RWPE2 (cell line): ENCODE results near the gene PRKG1.
A peak's percentile ranks its signal among the peaks of the same experiment; 100 is the strongest.

ENCODE experiments used
- ATAC-seq: fragments of 200-7000 bp; cut with Tn5 transposase; 3 replicates; pipeline ENCODE4 v1.9.1; 2021; ENCODE audit warnings: low read depth
- DNase-seq: peaks from one replicate; pipeline ENCODE4 v3.0.0-alpha.2; 2020; ENCODE audit warnings: low spot score
- H3K27ac ChIP-seq: fragments of 450-650 bp; 2 replicates; pipeline ENCODE4 v1.5.1; 2017; ENCODE audit warnings: mild to moderate bottlenecking; ENCODE audit not compliant: poor library complexity, severe bottlenecking
- H3K27me3 ChIP-seq: fragments of 250-450 bp; sonication (Bioruptor Pico); 2 replicates; pipeline ENCODE4 v1.5.1; 2021; ENCODE audit warnings: mild to moderate bottlenecking, moderate library complexity; ENCODE audit not compliant: insufficient read depth, poor library complexity, severe bottlenecking
- H3K36me3 ChIP-seq: fragments of 250-450 bp; sonication (Bioruptor Pico); 2 replicates; pipeline ENCODE4 v1.5.1; 2020; ENCODE audit warnings: low read depth, mild to moderate bottlenecking, moderate library complexity
- H3K4me1 ChIP-seq: fragments of 250-450 bp; sonication (Bioruptor Pico); 2 replicates; pipeline ENCODE4 v1.5.1; 2021; ENCODE audit warnings: mild to moderate bottlenecking, moderate library complexity; ENCODE audit not compliant: insufficient read depth, poor library complexity, severe bottlenecking
- H3K4me3 ChIP-seq: fragments of 250-450 bp; sonication (Bioruptor Pico); 2 replicates; pipeline ENCODE4 v1.5.1; 2021; ENCODE audit warnings: mild to moderate bottlenecking, moderate library complexity; ENCODE audit not compliant: severe bottlenecking
- H3K9me3 ChIP-seq: fragments of 250-450 bp; sonication (Bioruptor Pico); 2 replicates; pipeline ENCODE4 v1.5.1; 2021; ENCODE audit warnings: mild to moderate bottlenecking, moderate library complexity; ENCODE audit not compliant: severe bottlenecking
- TF ChIP-seq, protein P1 (sequence below): fragments of 450-650 bp; IDR thresholded peaks from one replicate; pipeline ENCODE4 v1.5.1; 2017; ENCODE audit warnings: mild to moderate bottlenecking, moderate library complexity; ENCODE audit not compliant: poor library complexity, severe bottlenecking

Gene PRKG1

DNA sequence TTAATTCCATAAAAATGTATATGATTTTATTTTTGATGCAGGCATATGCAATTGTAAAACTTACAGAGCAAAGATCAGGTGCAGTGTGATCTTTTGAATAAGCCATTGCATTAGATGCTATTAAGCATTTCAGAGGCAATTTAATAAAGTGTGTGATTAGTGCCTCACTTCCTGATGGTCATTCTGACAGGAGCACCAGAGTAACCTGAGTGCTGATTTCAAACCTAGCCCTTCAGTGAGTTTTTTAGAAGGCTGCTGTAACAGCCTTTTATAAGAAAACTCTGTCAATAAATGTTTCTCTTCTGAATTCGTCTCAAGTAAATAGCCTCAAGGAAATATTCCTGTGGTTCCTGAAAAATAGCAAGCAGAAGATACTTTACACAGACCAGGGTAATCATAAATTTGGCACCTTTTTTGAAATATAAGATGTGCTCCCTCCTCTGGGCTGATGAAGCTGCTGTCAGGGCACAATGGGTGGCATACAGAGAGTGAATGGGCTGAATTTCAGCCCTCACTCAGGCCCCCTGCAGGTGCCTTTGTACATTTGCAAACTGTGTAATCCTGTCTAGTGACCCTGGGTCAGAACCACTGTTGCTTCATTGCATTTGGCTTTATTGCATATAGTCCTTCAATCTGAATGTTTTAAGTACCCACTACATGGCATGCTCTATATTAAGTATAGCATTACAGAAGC is 818.8 kb downstream of the PRKG1 start:
- ATAC-seq (no peak), DNase-seq (no peak)
- Histone ChIP-seq H3K36me3 (no peaks in the 10 kb centered on the region), H3K4me3 (no peak overlapping the region), H3K27me3 (no peaks in the 10 kb centered on the region), H3K9me3 (no peaks in the 10 kb centered on the region), H3K4me1 (no peaks in the 10 kb centered on the region), H3K27ac (no peak overlapping the region)
- TF ChIP-seq, protein P1, sequence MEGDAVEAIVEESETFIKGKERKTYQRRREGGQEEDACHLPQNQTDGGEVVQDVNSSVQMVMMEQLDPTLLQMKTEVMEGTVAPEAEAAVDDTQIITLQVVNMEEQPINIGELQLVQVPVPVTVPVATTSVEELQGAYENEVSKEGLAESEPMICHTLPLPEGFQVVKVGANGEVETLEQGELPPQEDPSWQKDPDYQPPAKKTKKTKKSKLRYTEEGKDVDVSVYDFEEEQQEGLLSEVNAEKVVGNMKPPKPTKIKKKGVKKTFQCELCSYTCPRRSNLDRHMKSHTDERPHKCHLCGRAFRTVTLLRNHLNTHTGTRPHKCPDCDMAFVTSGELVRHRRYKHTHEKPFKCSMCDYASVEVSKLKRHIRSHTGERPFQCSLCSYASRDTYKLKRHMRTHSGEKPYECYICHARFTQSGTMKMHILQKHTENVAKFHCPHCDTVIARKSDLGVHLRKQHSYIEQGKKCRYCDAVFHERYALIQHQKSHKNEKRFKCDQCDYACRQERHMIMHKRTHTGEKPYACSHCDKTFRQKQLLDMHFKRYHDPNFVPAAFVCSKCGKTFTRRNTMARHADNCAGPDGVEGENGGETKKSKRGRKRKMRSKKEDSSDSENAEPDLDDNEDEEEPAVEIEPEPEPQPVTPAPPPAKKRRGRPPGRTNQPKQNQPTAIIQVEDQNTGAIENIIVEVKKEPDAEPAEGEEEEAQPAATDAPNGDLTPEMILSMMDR = no peak

DNA sequence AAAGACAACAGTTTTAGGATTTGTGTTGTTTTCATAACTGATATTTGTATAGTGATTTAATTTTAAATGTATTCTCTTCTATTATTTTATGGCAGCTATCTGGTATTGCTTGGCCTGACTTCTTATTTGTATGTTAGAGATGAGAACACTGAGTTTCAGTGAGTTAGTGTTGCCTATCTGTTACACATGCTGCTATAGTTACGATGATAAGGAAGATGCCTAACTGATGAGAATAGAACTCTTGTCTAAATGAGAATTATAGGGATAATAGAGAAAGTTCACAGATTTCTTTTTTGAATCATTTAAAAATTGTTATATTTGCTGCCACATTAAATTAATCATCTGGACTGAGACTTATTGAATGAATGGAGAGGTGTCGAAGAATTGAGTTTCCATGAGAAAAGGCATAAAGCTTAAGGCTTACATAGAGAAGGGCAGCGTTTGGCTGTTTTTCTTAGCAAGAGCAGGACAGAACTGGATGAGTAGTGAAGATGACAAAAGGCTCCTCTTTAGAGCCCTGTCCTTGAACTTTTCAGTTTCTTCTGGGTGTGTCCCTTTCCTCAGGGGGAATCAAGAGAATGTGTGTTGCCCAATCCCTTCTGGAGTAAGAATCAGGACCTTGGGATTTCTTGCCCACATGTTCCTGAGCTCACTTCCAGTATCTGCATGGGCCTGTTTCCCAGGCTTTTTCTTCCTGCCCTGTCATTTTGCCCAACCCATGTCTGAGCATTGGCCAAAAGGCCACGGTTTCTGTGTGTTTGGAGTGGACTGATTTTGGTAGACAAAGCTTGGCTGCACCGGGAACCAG is 820.7 kb downstream of the PRKG1 start:
- TF ChIP-seq, protein P1 = no peak
- no peaks in the 10 kb centered on the region for H3K9me3 ChIP-seq
- no peaks in the 10 kb centered on the region for H3K4me1 ChIP-seq
- H3K27ac ChIP-seq = no peak overlapping the region
- no peaks in the 10 kb centered on the region for H3K36me3 ChIP-seq
- no peak for DNase-seq
- no peaks in the 10 kb centered on the region for H3K27me3 ChIP-seq
- no peak overlapping the region for H3K4me3 ChIP-seq
- ATAC-seq = peak; percentile 46; the same call in 2 of the 3 replicates

- ATAC-seq (no peak), DNase-seq (no peak)
- H3K4me1 ChIP-seq = no peaks in the 10 kb centered on the region
- H3K9me3 ChIP-seq = no peaks in the 10 kb centered on the region
- H3K27ac ChIP-seq = no peak overlapping the region
- TF ChIP-seq, protein P1 = no peak
- H3K4me3 ChIP-seq = no peak overlapping the region
- H3K27me3 ChIP-seq = no peaks in the 10 kb centered on the region
- H3K36me3 ChIP-seq = no peaks in the 10 kb centered on the region
These were observed 822.6 kb downstream of the PRKG1 start for GRCh38 chr10:51896849-51897248.

GRCh38 chr10:51897560-51897959 is 823.3 kb downstream of the PRKG1 start:
- no peaks in the 10 kb centered on the region for H3K36me3 ChIP-seq
- H3K9me3 ChIP-seq = no peaks in the 10 kb centered on the region
- H3K4me3 ChIP-seq = no peak overlapping the region
- TF ChIP-seq, protein P1 = no peak
- H3K27ac ChIP-seq = no peak overlapping the region
- ATAC-seq (no peak), DNase-seq (no peak)
- no peaks in the 10 kb centered on the region for H3K4me1 ChIP-seq
- H3K27me3 ChIP-seq = no peaks in the 10 kb centered on the region
